ENCODE measurements around the gene SYNE1. TPM values are rescaled to one million over a fixed set of nuclear protein-coding genes. Genes with fewer than 3 reads are reported as not detected.

SYNE1 gene
- total RNA-seq, 1 donor from 2014 or later: 17.4 TPM

DNA sequence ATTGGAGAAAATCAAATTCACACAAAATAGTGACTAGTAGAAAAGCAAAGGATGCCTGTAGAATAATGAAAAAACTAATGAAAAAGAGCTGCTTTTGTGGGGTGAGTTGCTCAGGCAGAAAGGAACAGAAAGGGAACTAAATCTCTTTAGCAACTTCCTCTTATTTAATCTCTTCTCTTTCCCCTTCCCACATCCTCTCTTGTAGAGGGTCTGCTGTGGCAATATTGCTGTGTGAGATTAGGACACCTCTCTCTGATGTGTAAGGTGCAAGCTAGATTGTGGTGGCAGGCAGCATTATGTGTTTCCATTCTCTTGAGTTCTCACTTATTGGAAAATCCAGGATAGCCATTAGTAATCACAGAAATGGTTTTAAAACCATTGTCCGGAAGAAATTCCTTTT lies 49.7 kb downstream of the SYNE1 start:
- DNase-seq (ENCODE audit: low read depth): no peak
- TF ChIP-seq, protein P1, sequence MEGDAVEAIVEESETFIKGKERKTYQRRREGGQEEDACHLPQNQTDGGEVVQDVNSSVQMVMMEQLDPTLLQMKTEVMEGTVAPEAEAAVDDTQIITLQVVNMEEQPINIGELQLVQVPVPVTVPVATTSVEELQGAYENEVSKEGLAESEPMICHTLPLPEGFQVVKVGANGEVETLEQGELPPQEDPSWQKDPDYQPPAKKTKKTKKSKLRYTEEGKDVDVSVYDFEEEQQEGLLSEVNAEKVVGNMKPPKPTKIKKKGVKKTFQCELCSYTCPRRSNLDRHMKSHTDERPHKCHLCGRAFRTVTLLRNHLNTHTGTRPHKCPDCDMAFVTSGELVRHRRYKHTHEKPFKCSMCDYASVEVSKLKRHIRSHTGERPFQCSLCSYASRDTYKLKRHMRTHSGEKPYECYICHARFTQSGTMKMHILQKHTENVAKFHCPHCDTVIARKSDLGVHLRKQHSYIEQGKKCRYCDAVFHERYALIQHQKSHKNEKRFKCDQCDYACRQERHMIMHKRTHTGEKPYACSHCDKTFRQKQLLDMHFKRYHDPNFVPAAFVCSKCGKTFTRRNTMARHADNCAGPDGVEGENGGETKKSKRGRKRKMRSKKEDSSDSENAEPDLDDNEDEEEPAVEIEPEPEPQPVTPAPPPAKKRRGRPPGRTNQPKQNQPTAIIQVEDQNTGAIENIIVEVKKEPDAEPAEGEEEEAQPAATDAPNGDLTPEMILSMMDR (conservative IDR thresholded peaks at IDR 0.05; ENCODE audit: low read depth, low read length): no peak
- H3K4me3 ChIP-seq (ENCODE audit: low read depth, low read length): no peak overlapping the region

DNA sequence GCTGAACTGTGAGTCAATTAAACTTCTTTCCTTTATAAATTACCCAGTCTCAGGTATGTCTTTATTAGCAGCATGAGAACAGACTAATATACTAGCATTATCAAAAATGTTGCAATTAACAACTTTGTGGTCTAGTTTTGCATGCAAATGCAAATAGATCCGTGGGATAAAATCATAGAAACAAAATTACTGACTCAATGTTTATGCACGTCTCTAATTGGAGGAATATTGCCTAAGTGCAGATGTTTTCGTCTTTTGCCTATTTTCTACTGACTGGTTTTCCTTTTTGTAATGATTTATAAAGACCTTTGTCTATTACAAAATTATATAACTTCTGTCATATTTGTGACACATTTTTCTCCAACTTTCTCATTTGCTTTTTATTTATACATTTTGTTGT lies 51.9 kb downstream of the SYNE1 start:
- no peak overlapping the region for H3K4me3 ChIP-seq (ENCODE audit: low read depth, low read length)
- DNase-seq (ENCODE audit: low read depth): no peak
- TF ChIP-seq, protein P1 (conservative IDR thresholded peaks at IDR 0.05; ENCODE audit: low read depth, low read length): no peak

DNA sequence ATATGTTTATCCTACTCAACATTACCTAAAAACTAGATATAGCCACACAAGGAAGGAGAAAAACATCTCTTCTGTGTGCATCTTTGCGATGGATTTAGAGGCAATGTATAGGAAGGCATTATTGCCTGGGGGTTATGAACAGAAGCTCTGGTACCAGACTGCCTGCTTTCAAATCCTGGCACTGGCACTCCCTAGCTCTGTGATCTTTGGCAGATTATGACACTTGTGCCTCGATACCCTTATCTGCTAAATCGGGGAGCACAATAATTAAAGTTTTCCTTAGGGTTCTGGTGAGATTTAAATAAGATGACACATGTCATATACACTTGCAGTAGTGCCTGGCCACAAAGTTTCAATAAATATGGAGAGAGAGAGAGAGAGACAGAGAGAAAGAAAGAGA lies 53.3 kb downstream of the SYNE1 start:
- no peak overlapping the region for H3K4me3 ChIP-seq (ENCODE audit: low read depth, low read length)
- TF ChIP-seq, protein P1 (conservative IDR thresholded peaks at IDR 0.05; ENCODE audit: low read depth, low read length): no peak
- no peak for DNase-seq (ENCODE audit: low read depth)

DNA sequence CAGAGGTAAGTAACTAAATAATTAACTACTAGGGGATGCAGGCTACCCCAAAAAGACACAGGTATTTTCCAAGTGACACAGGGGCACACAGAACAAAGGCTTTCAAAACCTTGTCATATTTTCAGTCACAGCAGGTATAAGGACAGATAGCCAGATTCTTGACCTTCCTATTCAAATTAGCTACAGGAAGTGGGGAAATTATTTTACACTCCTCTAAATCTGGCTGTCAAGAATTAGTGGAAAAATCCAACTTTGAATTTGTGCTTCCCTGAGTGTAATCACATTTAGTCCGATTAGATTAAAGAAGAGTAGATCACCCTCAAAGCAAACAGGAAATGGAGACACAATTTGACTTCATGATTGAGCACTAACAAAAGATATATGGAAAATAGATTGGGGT lies 60.6 kb downstream of the SYNE1 start:
- H3K4me3 ChIP-seq (ENCODE audit: low read depth, low read length): no peak overlapping the region
- DNase-seq (ENCODE audit: low read depth): no peak
- TF ChIP-seq, protein P1 (conservative IDR thresholded peaks at IDR 0.05; ENCODE audit: low read depth, low read length): no peak

DNA sequence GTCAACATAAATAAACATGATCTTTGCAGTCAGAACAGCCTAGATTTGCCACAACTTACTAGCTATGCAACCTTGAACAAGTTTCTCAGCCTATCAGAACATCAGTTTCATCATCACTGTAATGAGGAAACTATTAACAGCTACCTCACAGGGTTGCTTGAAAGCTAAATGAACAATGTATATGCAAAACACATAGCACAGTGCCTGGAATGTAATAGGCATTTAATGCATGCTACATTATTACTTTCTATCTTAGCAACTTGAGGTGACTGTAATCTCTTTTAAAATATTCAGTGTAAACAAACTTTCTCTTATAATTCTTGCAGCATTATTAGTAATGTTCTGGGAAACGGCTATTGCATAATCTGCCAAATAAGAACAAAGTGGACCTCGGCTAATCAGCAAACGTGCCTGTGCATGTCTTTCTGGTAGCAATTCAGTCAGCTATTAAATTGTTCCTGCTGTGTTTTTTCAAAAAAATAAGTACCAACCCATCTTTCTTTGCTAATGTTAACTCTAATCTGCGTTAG lies 61.5 kb downstream of the SYNE1 start:
- no peak overlapping the region for H3K4me3 ChIP-seq (ENCODE audit: low read depth, low read length)
- TF ChIP-seq, protein P1 (conservative IDR thresholded peaks at IDR 0.05; ENCODE audit: low read depth, low read length): no peak
- peak; percentile 66 for DNase-seq (ENCODE audit: low read depth)

DNA sequence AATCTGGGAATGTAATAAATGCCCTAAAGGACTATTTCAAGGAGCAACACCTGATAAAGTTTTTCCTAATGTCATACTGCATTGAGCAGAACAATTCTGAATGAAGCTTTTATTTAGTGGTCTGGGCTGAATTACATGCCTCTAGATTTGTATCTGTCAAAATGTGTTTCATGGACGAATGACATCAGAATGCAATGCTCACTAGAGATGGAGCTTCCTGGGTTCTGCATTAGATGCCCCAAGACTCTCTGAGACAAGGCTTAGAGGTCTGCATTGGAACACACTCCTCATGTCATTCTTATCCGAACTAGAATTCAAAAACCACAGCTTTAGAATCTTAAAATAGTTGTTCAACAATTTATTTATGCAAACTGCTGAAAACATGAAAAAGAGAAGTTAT lies 62.0 kb downstream of the SYNE1 start:
- no peak overlapping the region for H3K4me3 ChIP-seq (ENCODE audit: low read depth, low read length)
- TF ChIP-seq, protein P1 (conservative IDR thresholded peaks at IDR 0.05; ENCODE audit: low read depth, low read length): no peak
- no peak for DNase-seq (ENCODE audit: low read depth)

DNA sequence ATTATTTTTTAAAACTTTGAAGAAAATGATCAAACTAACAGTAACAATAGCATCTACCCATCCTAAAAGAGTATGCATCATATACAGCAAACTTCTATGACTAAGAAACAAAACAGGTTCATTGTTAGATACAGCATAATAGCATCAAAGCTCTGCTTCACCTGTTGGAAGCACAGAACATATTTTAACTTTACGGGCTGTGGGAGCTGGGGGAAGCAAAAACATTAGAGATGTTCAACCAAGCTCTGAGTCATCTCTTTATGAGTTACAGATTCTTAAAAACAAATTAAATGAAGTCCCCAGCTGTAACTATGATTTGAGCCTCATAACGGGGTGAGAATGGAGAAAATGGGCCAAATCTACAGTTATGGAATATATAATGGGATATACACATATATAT lies 63.4 kb downstream of the SYNE1 start:
- TF ChIP-seq, protein P1 (conservative IDR thresholded peaks at IDR 0.05; ENCODE audit: low read depth, low read length): no peak
- H3K4me3 ChIP-seq (ENCODE audit: low read depth, low read length): no peak overlapping the region
- no peak for DNase-seq (ENCODE audit: low read depth)

All from epithelial cell of proximal tubule (primary cell).